Panc1 (cell line): ENCODE results near the gene FANCC. TPM values are rescaled to one million over a fixed set of nuclear protein-coding genes. Genes with fewer than 3 reads are reported as not detected.

Source experiments
- ATAC-seq: fragments of 200-7000 bp; cut with Tn5 transposase; 2 replicates; pipeline ENCODE4 v1.9.1; 2020; ENCODE audit warnings: mild to moderate bottlenecking, moderate library complexity
- BruUV-seq: library from RNA; stranded (reverse); fragments of 400-500 nt; replicated peaks from 2 replicates; lab custom pipeline; 2021; lab: Mats Ljungman, UMichigan
- CTCF ChIA-PET: fragments of 300-600 bp; sonication (Branson Sonifier 250); formaldehyde crosslinking; loops from one replicate; lab custom pipeline; 2022; ENCODE audit warnings: antibody characterized with exemption; lab: Charles Lee
- POLR2A ChIA-PET: fragments of 300-600 bp; sonication (Branson Sonifier 250); formaldehyde crosslinking; loops from one replicate; lab custom pipeline; 2022; ENCODE audit warnings: antibody characterized with exemption; lab: Charles Lee
- DNase-seq: peaks from one replicate; pipeline ENCODE4 v3.0.0-alpha.2; 2010; ENCODE audit warnings: low read depth, low spot score
- H3K27ac ChIP-seq: 2 replicates; pipeline ENCODE4 v1.5.1; 2011; ENCODE audit warnings: mild to moderate bottlenecking, low read length, inconsistent platforms
- H3K27me3 ChIP-seq: fragments of 200-500 bp; sonication (Bioruptor generic); 2 replicates; pipeline ENCODE4 v1.6.0; 2014; ENCODE audit warnings: low read length, inconsistent platforms; ENCODE audit not compliant: control insufficient read depth, insufficient read depth
- H3K36me3 ChIP-seq: fragments of 200-500 bp; sonication (Bioruptor generic); 2 replicates; pipeline ENCODE4 v1.5.1; 2014; ENCODE audit warnings: inconsistent platforms, mild to moderate bottlenecking, low read length, moderate library complexity; ENCODE audit not compliant: control insufficient read depth, insufficient read depth
- H3K4me1 ChIP-seq: 2 replicates; pipeline ENCODE4 v1.5.1; 2011; ENCODE audit warnings: inconsistent platforms, mild to moderate bottlenecking, low read length, moderate library complexity; ENCODE audit not compliant: control insufficient read depth, insufficient read depth
- H3K4me3 ChIP-seq, 2 experiments: 2 replicates each; pipeline ENCODE4 v1.5.1; 2011 to 2012; ENCODE audit warnings: low read depth in 2 of 2, low read length in 2 of 2, mild to moderate bottlenecking in 2 of 2, inconsistent platforms in 1 of 2, moderate library complexity in 1 of 2
- H3K9me3 ChIP-seq: fragments of 200-500 bp; sonication (Bioruptor generic); 2 replicates; pipeline ENCODE4 v1.5.1; 2014; ENCODE audit warnings: low read depth, mild to moderate bottlenecking, inconsistent platforms, low read length, moderate library complexity; ENCODE audit not compliant: control insufficient read depth, insufficient read depth
- CTCF ChIP-seq: fragments of 450-650 bp; IDR thresholded peaks from 2 replicates; pipeline ENCODE4 v1.5.1; 2017; ENCODE audit warnings: mild to moderate bottlenecking
- POLR2AphosphoS5 ChIP-seq: IDR thresholded peaks from 2 replicates; pipeline ENCODE4 v1.6.1; 2012; ENCODE audit warnings: mild to moderate bottlenecking, low read depth, low read length, moderate library complexity
- REST ChIP-seq, 2 experiments: IDR thresholded peaks; 2 replicates each; pipeline ENCODE4 v1.6.1; 2011 to 2012; ENCODE audit warnings: low read depth in 2 of 2, control low read depth in 1 of 2, low read length in 1 of 2, mild to moderate bottlenecking in 1 of 2, moderate library complexity in 1 of 2; ENCODE audit not compliant: insufficient read depth in 1 of 2
- SIN3A ChIP-seq: IDR thresholded peaks from 2 replicates; pipeline ENCODE4 v1.6.1; 2012; ENCODE audit warnings: low read depth, mild to moderate bottlenecking, low read length, moderate library complexity, borderline replicate concordance; ENCODE audit not compliant: insufficient read depth
- TCF7L2 ChIP-seq: IDR thresholded peaks from 2 replicates; pipeline ENCODE4 v1.6.1; 2011; ENCODE audit warnings: mild to moderate bottlenecking, low read depth, low read length, inconsistent platforms
- in situ Hi-C: cut with HindIII; loops from 2 replicates; pipeline ENCODE4 v1.10.0; 2016; ENCODE audit warnings: low sequenced_read_pairs, low pct_unique_long_range_greater_than_20kb
- intact Hi-C: fragments of 100-400 bp; cut with micrococcal nuclease; formaldehyde crosslinking; loops from one replicate; pipeline ENCODE4 v1.10.0; 2022; ENCODE audit not compliant: unreplicated experiment
- total RNA-seq: library from RNA; stranded (reverse); gene quantifications from one replicate; pipeline ENCODE4 v1.2.1, GENCODE V29; 2021; ENCODE audit not compliant: unreplicated experiment

The FANCC gene
- total RNA-seq, 1 experiment from 2014 or later = 17.8 TPM

- peaks cover 5% of the 10 kb centered on the region; the same call in 1 of the 2 replicates for H3K9me3 ChIP-seq
- POLR2A ChIA-PET = no interaction called here
- ATAC-seq (no peak), DNase-seq (no peak)
- no TSS peak for BruUV-seq
- intact Hi-C loops (no loop called here), in situ Hi-C loops (no loop called here)
- H3K4me1 ChIP-seq = no peaks in the 10 kb centered on the region
- CTCF ChIA-PET = no interaction called here
- H3K36me3 ChIP-seq = no peaks in the 10 kb centered on the region
- H3K27me3 ChIP-seq = no peaks in the 10 kb centered on the region
- H3K4me3 ChIP-seq = no peak overlapping the region
- H3K27ac ChIP-seq = no peak overlapping the region
- TF ChIP-seq TCF7L2 (no peak), REST (IDR thresholded peaks at IDR 0.05; ENCODE audit: insufficient read depth in 1 of 2, low read depth in 2 of 2, low read length in 1 of 2) (no peak), SIN3A (no peak), POLR2AphosphoS5 (no peak), CTCF (no peak)
These were observed 7.7 kb upstream of the FANCC start for GRCh38 chr9:95325221-95325620.

DNA sequence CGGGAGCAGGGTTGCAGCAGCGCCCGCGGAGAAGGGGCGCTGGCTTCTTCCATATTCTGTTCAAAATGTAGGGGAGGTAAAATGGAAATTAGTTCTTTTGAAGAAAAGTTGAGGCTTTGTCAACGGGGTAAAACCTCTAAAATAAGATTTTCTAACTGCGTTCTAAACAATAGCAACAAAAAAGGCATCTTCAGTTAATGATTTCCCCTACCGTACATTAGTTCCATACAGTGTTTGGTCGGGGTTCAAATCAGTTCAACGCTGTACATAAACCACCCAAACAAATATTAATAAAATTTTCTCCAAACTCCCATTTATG lies 343 bp upstream of the FANCC start:
- intact Hi-C loops = loop anchor here (5.0 kb wide), 1 partner anchor 189 kb away; no protein-coding TSS in a partner anchor
- TF ChIP-seq POLR2AphosphoS5 (no peak), TCF7L2 (no peak), SIN3A (no peak), REST (IDR thresholded peaks at IDR 0.05; ENCODE audit: insufficient read depth in 1 of 2, low read depth in 2 of 2, low read length in 1 of 2) (no peak), CTCF (no peak)
- H3K4me3 ChIP-seq = peak overlapping the region; percentile 80 to 81
- in situ Hi-C loops = no loop called here
- ATAC-seq (no peak), DNase-seq (no peak)
- ChIA-PET CTCF (interaction anchor here (0.6 kb wide), 1 partner anchor 173 kb away, joined by 3 read pairs; no protein-coding TSS in a partner anchor), POLR2A (interaction anchor here (0.5 kb wide), 1 partner anchor 28 kb away, joined by 7 read pairs; no protein-coding TSS in a partner anchor)
- H3K9me3 ChIP-seq = no peaks in the 10 kb centered on the region
- H3K27ac ChIP-seq = peak overlapping the region; percentile 97
- H3K36me3 ChIP-seq = no peaks in the 10 kb centered on the region
- peaks cover 11% of the 10 kb centered on the region; the same call in 1 of the 2 replicates for H3K4me1 ChIP-seq
- no peaks in the 10 kb centered on the region for H3K27me3 ChIP-seq
- no TSS peak for BruUV-seq
